H1 (cell line): ENCODE data around the gene EPB41L4A. TPM values are rescaled to one million over a fixed set of nuclear protein-coding genes. Genes with fewer than 3 reads are reported as not detected.

ENCODE experiments used
- CTCF ChIA-PET: fragments of 300-600 bp; sonication (Branson Sonifier 250); formaldehyde crosslinking; loops from one replicate; lab custom pipeline; 2021; ENCODE audit not compliant: partially characterized antibody; lab: Charles Lee
- POLR2A ChIA-PET: fragments of 300-600 bp; sonication (Branson Sonifier 250); formaldehyde crosslinking; loops from one replicate; lab custom pipeline; 2021; ENCODE audit warnings: inconsistent platforms; ENCODE audit not compliant: partially characterized antibody; lab: Charles Lee
- DNase-seq, 2 experiments: peaks; one replicate each; pipeline versions ENCODE4 v3.0.0 to v3.0.0-alpha.2; 2010 to 2022; ENCODE audit warnings: low spot score in 2 of 2, low read depth in 1 of 2, mixed read lengths in 1 of 2
- FAIRE-seq: peaks from 2 replicates; lab custom pipeline; 2011; peaks lifted over from hg19 to GRCh38; lab: Jason Lieb, UNC
- H2AFZ ChIP-seq: 2 replicates; pipeline ENCODE4 v1.8.1; 2012; ENCODE audit warnings: low read length, inconsistent platforms
- H2AK5ac ChIP-seq: 2 replicates; pipeline ENCODE4 v1.6.1; 2013; ENCODE audit warnings: low read depth, low read length
- H2BK120ac ChIP-seq: replicated peaks from 2 replicates; pipeline ENCODE3; 2013; ENCODE audit warnings: low read depth, low read length, inconsistent platforms
- H2BK12ac ChIP-seq: 2 replicates; pipeline ENCODE4 v1.6.1; 2013; ENCODE audit warnings: low read depth, low read length
- H2BK15ac ChIP-seq: 2 replicates; pipeline ENCODE4 v1.6.1; 2013; ENCODE audit warnings: low read length
- H2BK20ac ChIP-seq: 2 replicates; pipeline ENCODE4 v1.6.1; 2013; ENCODE audit warnings: low read length
- H2BK5ac ChIP-seq: 2 replicates; pipeline ENCODE4 v1.6.1; 2013; ENCODE audit warnings: low read depth, low read length
- H3K14ac ChIP-seq: 2 replicates; pipeline ENCODE4 v1.6.1; 2013; ENCODE audit warnings: inconsistent platforms; ENCODE audit not compliant: insufficient read length
- H3K18ac ChIP-seq: 2 replicates; pipeline ENCODE4 v1.6.1; 2013; ENCODE audit warnings: low read length; ENCODE audit errors: extremely low read depth
- H3K23ac ChIP-seq: 2 replicates; pipeline ENCODE4 v1.6.1; 2013; ENCODE audit warnings: inconsistent platforms; ENCODE audit not compliant: insufficient read length
- H3K23me2 ChIP-seq: 2 replicates; pipeline ENCODE4 v1.6.1; 2013; ENCODE audit warnings: low read depth, low read length
- H3K27ac ChIP-seq: 2 replicates; pipeline ENCODE4 v1.6.1; 2011; ENCODE audit warnings: low read depth, low read length, inconsistent platforms
- H3K27me3 ChIP-seq, 4 experiments: replicated peaks in 1 of 4; 1 replicate in 1 of 4; 2 replicates in 3 of 4; pipeline versions ENCODE4 v1.6.1 to v1.8.1; 2011 to 2013; ENCODE audit warnings: low read length in 3 of 4, mild to moderate bottlenecking in 3 of 4, inconsistent platforms in 2 of 4, mixed read lengths in 2 of 4, moderate library complexity in 1 of 4; ENCODE audit not compliant: control insufficient read depth in 3 of 4, insufficient read depth in 3 of 4; ENCODE audit errors: extremely low read depth in 1 of 4
- H3K36me3 ChIP-seq, 4 experiments: 2 replicates each; pipeline versions ENCODE4 v1.6.1 to v1.8.1; 2011 to 2013; ENCODE audit warnings: mild to moderate bottlenecking in 4 of 4, low read length in 3 of 4, moderate library complexity in 2 of 4, control low read depth in 1 of 4, inconsistent platforms in 1 of 4; ENCODE audit not compliant: insufficient read depth in 4 of 4, control insufficient read depth in 2 of 4
- H3K4ac ChIP-seq: replicated peaks from 2 replicates; pipeline ENCODE3; 2013; ENCODE audit warnings: low read length, low read depth, mixed read lengths, inconsistent platforms; ENCODE audit not compliant: insufficient read length
- H3K4me1 ChIP-seq, 4 experiments: replicated peaks in 1 of 4; 1 replicate in 1 of 4; 2 replicates in 3 of 4; pipeline versions ENCODE4 v1.6.1 to v1.8.1; 2011 to 2013; ENCODE audit warnings: low read length in 3 of 4, inconsistent platforms in 2 of 4, mixed read lengths in 1 of 4; ENCODE audit not compliant: insufficient read depth in 4 of 4, control insufficient read depth in 3 of 4
- H3K4me2 ChIP-seq, 2 experiments: 2 replicates each; pipeline versions ENCODE4 v1.6.1 to v1.8.1; 2011 to 2013; ENCODE audit warnings: low read depth in 2 of 2, low read length in 2 of 2, control low read depth in 1 of 2, inconsistent platforms in 1 of 2, mild to moderate bottlenecking in 1 of 2; ENCODE audit not compliant: insufficient read depth in 1 of 2
- H3K4me3 ChIP-seq, 4 experiments: fragments of 200-600, 300-600 bp in 1 of 4; sonication (generic), shearing (Covaris generic), sonication (Bioruptor Twin) in 1 of 4; 2 replicates each; pipeline versions ENCODE4 v1.5.1 to v1.8.1; 2011 to 2016; ENCODE audit warnings: low read length in 4 of 4, low read depth in 3 of 4, control low read depth in 2 of 4, inconsistent platforms in 2 of 4, mild to moderate bottlenecking in 2 of 4, mixed read lengths in 1 of 4, moderate library complexity in 1 of 4; ENCODE audit not compliant: insufficient read depth in 2 of 4; ENCODE audit errors: extremely low read depth in 1 of 4
- H3K56ac ChIP-seq: replicated peaks from 2 replicates; pipeline ENCODE3; 2013; ENCODE audit warnings: low read depth, mild to moderate bottlenecking, mixed read lengths, low read length, inconsistent platforms; ENCODE audit not compliant: insufficient read length
- H3K79me1 ChIP-seq: 2 replicates; pipeline ENCODE4 v1.6.1; 2013; ENCODE audit warnings: low read depth, low read length, control low read depth
- H3K79me2 ChIP-seq, 2 experiments: 2 replicates each; pipeline versions ENCODE4 v1.6.1 to v1.8.1; 2012 to 2013; ENCODE audit warnings: low read length in 2 of 2, mild to moderate bottlenecking in 2 of 2, inconsistent platforms in 1 of 2; ENCODE audit not compliant: insufficient read depth in 2 of 2, control insufficient read depth in 1 of 2
- H3K9ac ChIP-seq, 4 experiments: replicated peaks in 1 of 4; 1 replicate in 1 of 4; 2 replicates in 3 of 4; pipeline versions ENCODE4 v1.6.1 to v1.8.1; 2011 to 2013; ENCODE audit warnings: low read depth in 3 of 4, low read length in 3 of 4, control low read depth in 2 of 4, mild to moderate bottlenecking in 2 of 4, moderate library complexity in 2 of 4, inconsistent platforms in 1 of 4; ENCODE audit errors: extremely low read depth in 1 of 4
- H3K9me3 ChIP-seq, 2 experiments: 2 replicates each; pipeline versions ENCODE4 v1.6.1 to v1.8.1; 2012 to 2013; ENCODE audit warnings: mild to moderate bottlenecking in 2 of 2, moderate library complexity in 2 of 2, control low read depth in 1 of 2, inconsistent platforms in 1 of 2, low read depth in 1 of 2, low read length in 1 of 2, mixed read lengths in 1 of 2; ENCODE audit not compliant: insufficient read depth in 2 of 2
- H4K20me1 ChIP-seq, 2 experiments: replicated peaks in 1 of 2; 2 replicates each; pipeline versions ENCODE3 to v1.8.1; 2011 to 2013; ENCODE audit warnings: inconsistent platforms in 2 of 2, low read length in 2 of 2, mild to moderate bottlenecking in 1 of 2; ENCODE audit not compliant: insufficient read depth in 2 of 2, control insufficient read depth in 1 of 2
- H4K5ac ChIP-seq: 2 replicates; pipeline ENCODE4 v1.6.1; 2013; ENCODE audit warnings: low read length, low read depth, mixed read lengths, inconsistent platforms; ENCODE audit not compliant: insufficient read length
- H4K8ac ChIP-seq: 2 replicates; pipeline ENCODE4 v1.8.0; 2013; ENCODE audit warnings: mild to moderate bottlenecking, moderate library complexity, low read length, inconsistent platforms; ENCODE audit not compliant: insufficient read depth; ENCODE audit errors: extremely low read depth
- H4K91ac ChIP-seq: replicated peaks from 2 replicates; pipeline ENCODE3; 2013; ENCODE audit warnings: low read length, mixed read lengths, inconsistent platforms; ENCODE audit not compliant: insufficient read length
- ATF3 ChIP-seq: IDR thresholded peaks from 2 replicates; pipeline ENCODE4 v1.6.1; 2011; ENCODE audit warnings: low read depth, mild to moderate bottlenecking, low read length; ENCODE audit not compliant: insufficient read depth
- MAX ChIP-seq: IDR thresholded peaks from 2 replicates; pipeline ENCODE4 v1.6.1; 2012; ENCODE audit warnings: inconsistent platforms
- RNF2 ChIP-seq: fragments of 200-900, 300-1000 bp; sonication (generic); IDR thresholded peaks from 2 replicates; pipeline ENCODE4 v1.7.1; 2016; ENCODE audit warnings: borderline replicate concordance, low read depth, mild to moderate bottlenecking, antibody characterized with exemption, low read length; ENCODE audit not compliant: poor library complexity, severe bottlenecking; ENCODE audit errors: missing control alignments
- SAP30 ChIP-seq: fragments of 300-600 bp; sonication (generic); IDR thresholded peaks from 2 replicates; pipeline ENCODE4 v1.7.1; 2012; ENCODE audit warnings: low read length, moderate library complexity, mild to moderate bottlenecking, inconsistent platforms; ENCODE audit not compliant: insufficient read depth, insufficient replicate concordance
- SUZ12 ChIP-seq: fragments of 200-600 bp; sonication (generic); IDR thresholded peaks from 2 replicates; pipeline ENCODE4 v1.6.1; 2012; ENCODE audit warnings: mild to moderate bottlenecking, inconsistent platforms, low read length, moderate library complexity, mixed read lengths
- TAF7 ChIP-seq: optimal IDR thresholded peaks from 2 replicates; pipeline ENCODE3; 2011; ENCODE audit warnings: low read depth, mild to moderate bottlenecking, inconsistent platforms, low read length, moderate library complexity, borderline replicate concordance
- WGBS, 2 experiments: shearing (Covaris generic) in 1 of 2; methylation state at CpG; one replicate each; pipeline versions ENCODE4 v1.1.6 to v1.1.7; 2013 to 2015; ENCODE audit warnings: low lambda C conversion rate in 2 of 2, mixed read lengths in 2 of 2, inconsistent platforms in 1 of 2, low coverage in 1 of 2, missing lambda C conversion rate in 1 of 2; ENCODE audit not compliant: insufficient replicate concordance in 2 of 2, insufficient coverage in 1 of 2, insufficient read length in 1 of 2; ENCODE audit errors: extremely low coverage in 1 of 2, missing lambda C conversion rate in 1 of 2; 5-methylcytosine and 5-hydroxymethylcytosine counted together
- polyA plus RNA-seq, 7 experiments: library from polyadenylated mRNA; depleted of rRNA in 3 of 7; stranded (reverse) in 5 of 7; unstranded in 2 of 7; fragments of >200 nt in 5 of 7; fragments of 200-250 nt in 2 of 7; gene quantifications; 1 replicate in 5 of 7; 2 replicates in 1 of 7; 4 replicates in 1 of 7; pipeline versions ENCODE4 v1.2.1 to v1.2.3, GENCODE V29; 2011 to 2013; ENCODE audit warnings: missing spikeins in 2 of 7, mixed read lengths in 2 of 7
- total RNA-seq: library from RNA; stranded (reverse); fragmentation: NEBNext Ultra II Directional; extraction: Animal tissue kit (Norgen Biotek cat#: 25700); gene quantifications from 2 replicates; pipeline ENCODE4 v1.2.1, GENCODE V29; 2021

The EPB41L4A gene
- total and polyA plus RNA-seq, 2 of the 8 experiments (the other 6 are each of a cell fraction or from before 2014, with no cell fraction given), result 1.6 to 4.6 TPM

DNA sequence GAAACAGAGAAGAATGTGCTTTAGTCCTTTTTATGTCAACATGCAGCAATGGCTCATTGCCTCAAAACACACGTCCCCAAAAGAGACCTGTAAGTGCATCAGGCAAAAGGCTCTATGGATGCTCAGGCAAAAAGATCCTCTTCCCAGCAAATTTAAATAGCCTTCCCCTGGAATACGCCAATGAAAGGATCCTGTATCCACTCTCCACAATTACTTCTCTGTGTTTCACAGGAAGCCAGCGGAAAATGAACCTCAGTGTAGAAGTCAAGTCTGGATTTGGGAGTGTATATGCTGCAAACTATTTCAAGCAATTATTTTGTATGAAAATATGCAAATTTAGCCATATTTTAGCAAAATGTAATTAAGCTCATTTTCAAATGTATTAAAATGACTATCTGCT lies 217.9 kb downstream of the EPB41L4A start:
- Histone ChIP-seq H3K79me1 (no peaks in the 10 kb centered on the region), H3K9me3 (no peaks in the 10 kb centered on the region), H2BK20ac (no peak overlapping the region), H3K9ac (no peak overlapping the region), H4K20me1 (no peaks in the 10 kb centered on the region), H2BK120ac (no peak overlapping the region), H4K5ac (no peak overlapping the region), H3K18ac (no peak overlapping the region), H2BK15ac (no peak overlapping the region), H2BK5ac (no peak overlapping the region), H3K14ac (no peak overlapping the region), H3K56ac (no peak overlapping the region), H3K4me2 (no peak overlapping the region), H3K27ac (no peak overlapping the region), H2AK5ac (no peak overlapping the region), H3K23ac (no peak overlapping the region), H4K91ac (no peak overlapping the region), H3K4me3 (no peak overlapping the region), H3K4ac (no peak overlapping the region), H2AFZ (no peak overlapping the region), H4K8ac (no peak overlapping the region), H3K4me1 (peaks cover 0 to 7% (median 2%) of the 10 kb centered on the region in 4 experiments; a peak in 2 of 7 replicates), H3K36me3 (no peaks in the 10 kb centered on the region), H2BK12ac (no peak overlapping the region), H3K79me2 (no peaks in the 10 kb centered on the region), H3K23me2 (no peaks in the 10 kb centered on the region; the same call in 1 of the 2 replicates), H3K27me3 (no peaks in the 10 kb centered on the region)
- DNase-seq, result no peak
- ChIA-PET POLR2A (no interaction called here), CTCF (no interaction called here)
- FAIRE-seq, result no peak
- WGBS, 2 experiments, result 88% methylated on average over 3 of the region's 3 CpGs; no CpG with 5 or more reads in 1 of the 2 experiments
- no peak for TF ChIP-seq MAX
- no peak for TF ChIP-seq ATF3
- TF ChIP-seq SUZ12, result no peak
- TF ChIP-seq SAP30, result no peak
- TF ChIP-seq TAF7, result no peak
- no peak for TF ChIP-seq RNF2
